BJ (cell line): ENCODE results near the gene UTP14C. TPM values are rescaled to one million over a fixed set of nuclear protein-coding genes. Genes with fewer than 3 reads are reported as not detected.

Experiments
- CTCF ChIA-PET: fragments of 350-600 bp; formaldehyde crosslinking; extraction: SDS; loops from one replicate; lab custom pipeline; 2021; ENCODE audit warnings: antibody characterized with exemption, inconsistent platforms; lab: Yijun Ruan, JAX
- POLR2A ChIA-PET: fragments of 300-600 bp; sonication (Branson Sonifier 250); formaldehyde crosslinking; extraction: SDS; loops from one replicate; lab custom pipeline; 2021; ENCODE audit warnings: antibody characterized with exemption; lab: Charles Lee
- DNase-seq: peaks from one replicate; pipeline ENCODE4 v3.0.0-alpha.2; 2011; ENCODE audit warnings: low read depth
- H3K27me3 ChIP-seq: 2 replicates; pipeline ENCODE4 v1.6.0; 2011; ENCODE audit warnings: low read length; ENCODE audit not compliant: control insufficient read depth, insufficient read depth
- H3K36me3 ChIP-seq: 2 replicates; pipeline ENCODE4 v1.5.1; 2011; ENCODE audit warnings: low read length; ENCODE audit not compliant: control insufficient read depth, insufficient read depth
- H3K4me3 ChIP-seq: 2 replicates; pipeline ENCODE4 v1.5.1; 2011; ENCODE audit warnings: low read depth, mild to moderate bottlenecking, control low read depth, low read length
- polyA plus RNA-seq: library from polyadenylated mRNA; depleted of rRNA; stranded (reverse); fragments of >200 nt; gene quantifications from 2 replicates; pipeline ENCODE4 v1.2.3, GENCODE V29; 2011
- TF ChIP-seq, protein P1 (sequence below): IDR thresholded peaks from 2 replicates; pipeline ENCODE4 v1.5.1; 2011; ENCODE audit warnings: low read depth, mild to moderate bottlenecking, control low read depth, inconsistent platforms, low read length, moderate library complexity; ENCODE audit not compliant: insufficient read depth

Gene UTP14C
- polyA plus RNA-seq, 1 experiment: 8.9 TPM

- Histone ChIP-seq H3K36me3 (peaks cover 3% of the 10 kb centered on the region; the same call in 1 of the 2 replicates), H3K4me3 (no peak overlapping the region), H3K27me3 (no peaks in the 10 kb centered on the region)
- no peak for DNase-seq
- TF ChIP-seq, protein P1, sequence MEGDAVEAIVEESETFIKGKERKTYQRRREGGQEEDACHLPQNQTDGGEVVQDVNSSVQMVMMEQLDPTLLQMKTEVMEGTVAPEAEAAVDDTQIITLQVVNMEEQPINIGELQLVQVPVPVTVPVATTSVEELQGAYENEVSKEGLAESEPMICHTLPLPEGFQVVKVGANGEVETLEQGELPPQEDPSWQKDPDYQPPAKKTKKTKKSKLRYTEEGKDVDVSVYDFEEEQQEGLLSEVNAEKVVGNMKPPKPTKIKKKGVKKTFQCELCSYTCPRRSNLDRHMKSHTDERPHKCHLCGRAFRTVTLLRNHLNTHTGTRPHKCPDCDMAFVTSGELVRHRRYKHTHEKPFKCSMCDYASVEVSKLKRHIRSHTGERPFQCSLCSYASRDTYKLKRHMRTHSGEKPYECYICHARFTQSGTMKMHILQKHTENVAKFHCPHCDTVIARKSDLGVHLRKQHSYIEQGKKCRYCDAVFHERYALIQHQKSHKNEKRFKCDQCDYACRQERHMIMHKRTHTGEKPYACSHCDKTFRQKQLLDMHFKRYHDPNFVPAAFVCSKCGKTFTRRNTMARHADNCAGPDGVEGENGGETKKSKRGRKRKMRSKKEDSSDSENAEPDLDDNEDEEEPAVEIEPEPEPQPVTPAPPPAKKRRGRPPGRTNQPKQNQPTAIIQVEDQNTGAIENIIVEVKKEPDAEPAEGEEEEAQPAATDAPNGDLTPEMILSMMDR: no peak
- ChIA-PET POLR2A (no interaction called here), CTCF (no interaction called here)
Observed at GRCh38 chr13:52020191-52020590, 4.3 kb upstream of the UTP14C start.

DNA sequence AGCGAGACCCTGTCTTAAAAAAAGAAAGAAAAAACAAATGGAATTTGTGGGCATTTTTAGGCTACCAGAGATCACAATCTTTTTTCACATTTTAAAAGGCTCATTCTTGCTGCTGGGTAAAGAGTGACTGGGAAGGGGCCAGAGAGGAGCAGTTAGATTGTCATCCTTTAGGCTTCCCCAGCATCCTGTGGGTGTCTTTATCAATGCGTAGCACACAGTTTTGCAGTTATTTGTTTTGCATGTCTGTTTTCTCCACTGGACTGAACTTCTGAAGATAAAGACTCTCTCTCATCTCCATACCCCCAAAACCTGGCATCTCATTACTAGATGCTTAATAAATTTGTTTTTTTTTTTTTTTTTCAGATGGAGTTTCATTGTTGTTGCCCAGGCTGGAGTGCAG is 2.1 kb upstream of the UTP14C start:
- Histone ChIP-seq H3K36me3 (peaks cover 2% of the 10 kb centered on the region; the same call in 1 of the 2 replicates), H3K27me3 (no peaks in the 10 kb centered on the region), H3K4me3 (no peak overlapping the region)
- POLR2A ChIA-PET: no interaction called here
- no peak for DNase-seq
- CTCF ChIA-PET: interaction anchor here (2.0 kb wide), 1 partner anchor 8 kb away, joined by 4 read pairs; no protein-coding TSS in a partner anchor
- TF ChIP-seq, protein P1: no peak

- TF ChIP-seq, protein P1: no peak
- CTCF ChIA-PET: no interaction called here
- POLR2A ChIA-PET: no interaction called here
Observed at GRCh38 chr13:52025475-52026245, 1.2 kb downstream of the UTP14C start.

GRCh38 chr13:52026246-52026626 is 1.7 kb downstream of the UTP14C start:
- DNase-seq: no peak
- ChIA-PET POLR2A (no interaction called here), CTCF (no interaction called here)
- H3K4me3 ChIP-seq: no peak overlapping the region
- TF ChIP-seq, protein P1: no peak
- no peaks in the 10 kb centered on the region for H3K27me3 ChIP-seq
- 0 out of 2 replicates have a peak, but pooled peaks cover 2% of the 10 kb centered on the region for H3K36me3 ChIP-seq

More at GRCh38 chr13:52025475-52026245, 1.2 kb downstream of the UTP14C start:
- Histone ChIP-seq H3K27me3 (no peaks in the 10 kb centered on the region), H3K36me3 (0 out of 2 replicates have a peak, but pooled peaks cover 2% of the 10 kb centered on the region), H3K4me3 (no peak overlapping the region)
- no peak for DNase-seq

- POLR2A ChIA-PET: no interaction called here
- Histone ChIP-seq H3K36me3 (0 out of 2 replicates have a peak, but pooled peaks cover 2% of the 10 kb centered on the region), H3K27me3 (no peaks in the 10 kb centered on the region)
Observed at GRCh38 chr13:52027832-52028231, 3.3 kb downstream of the UTP14C start.

More at GRCh38 chr13:52027832-52028231, 3.3 kb downstream of the UTP14C start:
- CTCF ChIA-PET: no interaction called here
- TF ChIP-seq, protein P1: no peak
- H3K4me3 ChIP-seq: no peak overlapping the region
- DNase-seq: no peak
